Cardiac fibroblast (primary cell): Measurements from ENCODE around the gene ADGRF1.

Source experiments
- DNase-seq, 2 donors: peaks; one replicate each; pipeline versions ENCODE4 v3.0.0 to v3.0.0-alpha.2; 2010; ENCODE audit warnings: low read depth in 2 of 2
- H3K4me3 ChIP-seq, 2 donors: replicated peaks in 1 of 2; 1 replicate in 1 of 2; 2 replicates in 1 of 2; pipeline ENCODE4 v1.5.1; 2011; ENCODE audit warnings: low read depth in 2 of 2, low read length in 2 of 2, mild to moderate bottlenecking in 2 of 2, moderate library complexity in 1 of 2
- TF ChIP-seq, protein P1 (sequence below): IDR thresholded peaks from one replicate; pipeline ENCODE4 v1.5.1; 2011; ENCODE audit warnings: low read depth, mild to moderate bottlenecking, low read length, inconsistent platforms

ADGRF1 gene

GRCh38 chr6:47034421-47034820 lies 7.7 kb downstream of the ADGRF1 start:
- TF ChIP-seq, protein P1, sequence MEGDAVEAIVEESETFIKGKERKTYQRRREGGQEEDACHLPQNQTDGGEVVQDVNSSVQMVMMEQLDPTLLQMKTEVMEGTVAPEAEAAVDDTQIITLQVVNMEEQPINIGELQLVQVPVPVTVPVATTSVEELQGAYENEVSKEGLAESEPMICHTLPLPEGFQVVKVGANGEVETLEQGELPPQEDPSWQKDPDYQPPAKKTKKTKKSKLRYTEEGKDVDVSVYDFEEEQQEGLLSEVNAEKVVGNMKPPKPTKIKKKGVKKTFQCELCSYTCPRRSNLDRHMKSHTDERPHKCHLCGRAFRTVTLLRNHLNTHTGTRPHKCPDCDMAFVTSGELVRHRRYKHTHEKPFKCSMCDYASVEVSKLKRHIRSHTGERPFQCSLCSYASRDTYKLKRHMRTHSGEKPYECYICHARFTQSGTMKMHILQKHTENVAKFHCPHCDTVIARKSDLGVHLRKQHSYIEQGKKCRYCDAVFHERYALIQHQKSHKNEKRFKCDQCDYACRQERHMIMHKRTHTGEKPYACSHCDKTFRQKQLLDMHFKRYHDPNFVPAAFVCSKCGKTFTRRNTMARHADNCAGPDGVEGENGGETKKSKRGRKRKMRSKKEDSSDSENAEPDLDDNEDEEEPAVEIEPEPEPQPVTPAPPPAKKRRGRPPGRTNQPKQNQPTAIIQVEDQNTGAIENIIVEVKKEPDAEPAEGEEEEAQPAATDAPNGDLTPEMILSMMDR, result no peak
- DNase-seq, result peak; percentile 10 to 16
- H3K4me3 ChIP-seq, result no peak overlapping the region

DNA sequence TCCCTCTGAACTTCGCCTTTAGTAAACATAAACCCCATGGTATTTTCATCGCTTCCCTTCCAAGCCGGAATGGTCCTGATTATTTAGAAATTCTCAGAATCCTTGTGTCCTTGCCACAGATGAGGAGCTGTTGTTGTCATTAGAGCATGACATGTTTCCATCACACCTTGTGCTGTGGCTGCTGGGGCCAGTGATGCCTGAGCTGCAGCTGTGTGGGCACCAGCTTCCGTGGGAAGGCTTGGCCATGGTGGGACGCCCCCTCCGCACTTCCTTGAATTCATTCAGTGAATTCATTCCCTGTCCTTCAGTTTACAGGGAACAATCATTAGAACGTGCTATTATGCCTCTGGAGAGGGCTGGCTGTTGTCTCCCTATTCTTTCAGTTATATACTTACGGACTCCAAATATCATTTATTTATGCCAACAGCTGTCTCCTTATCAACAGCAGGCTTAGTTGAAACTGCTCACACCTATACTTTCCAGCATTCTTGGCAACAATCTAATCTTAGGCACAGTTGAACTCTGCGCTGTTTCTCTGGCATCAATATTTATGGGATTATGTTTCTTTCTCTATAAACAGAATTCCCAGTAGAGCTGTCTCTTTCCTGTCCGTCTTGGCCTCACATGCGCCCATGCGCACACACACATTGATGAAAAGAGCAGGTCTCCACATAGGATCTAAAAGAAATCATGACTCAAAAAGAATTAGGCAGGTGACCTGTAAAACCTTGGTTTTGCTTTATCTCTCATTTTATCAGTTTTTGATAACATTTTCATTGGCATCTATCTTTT lies 9.0 kb downstream of the ADGRF1 start:
- H3K4me3 ChIP-seq, result no peak overlapping the region
- TF ChIP-seq, protein P1, result no peak
- no peak for DNase-seq

DNA sequence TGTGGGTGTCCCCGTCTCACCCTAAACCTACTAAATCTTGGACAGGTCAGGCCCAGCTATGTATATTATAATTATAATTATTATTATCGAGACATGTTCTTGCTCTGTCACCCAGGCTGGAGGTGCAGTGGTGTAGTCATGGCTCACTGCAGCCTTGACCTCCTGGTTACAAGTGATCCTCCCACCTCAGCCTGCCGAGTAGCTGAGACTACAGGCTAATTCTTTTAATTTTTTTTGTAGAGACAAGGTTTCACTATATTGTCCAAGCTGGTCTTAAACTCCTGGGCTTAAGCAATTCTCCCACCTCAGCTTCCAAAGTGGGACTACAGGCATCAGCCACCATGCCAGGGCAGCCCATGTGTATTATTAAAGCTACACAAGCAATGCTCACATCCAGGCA lies 10.5 kb downstream of the ADGRF1 start:
- H3K4me3 ChIP-seq, result no peak overlapping the region
- TF ChIP-seq, protein P1, result no peak
- no peak for DNase-seq

DNA sequence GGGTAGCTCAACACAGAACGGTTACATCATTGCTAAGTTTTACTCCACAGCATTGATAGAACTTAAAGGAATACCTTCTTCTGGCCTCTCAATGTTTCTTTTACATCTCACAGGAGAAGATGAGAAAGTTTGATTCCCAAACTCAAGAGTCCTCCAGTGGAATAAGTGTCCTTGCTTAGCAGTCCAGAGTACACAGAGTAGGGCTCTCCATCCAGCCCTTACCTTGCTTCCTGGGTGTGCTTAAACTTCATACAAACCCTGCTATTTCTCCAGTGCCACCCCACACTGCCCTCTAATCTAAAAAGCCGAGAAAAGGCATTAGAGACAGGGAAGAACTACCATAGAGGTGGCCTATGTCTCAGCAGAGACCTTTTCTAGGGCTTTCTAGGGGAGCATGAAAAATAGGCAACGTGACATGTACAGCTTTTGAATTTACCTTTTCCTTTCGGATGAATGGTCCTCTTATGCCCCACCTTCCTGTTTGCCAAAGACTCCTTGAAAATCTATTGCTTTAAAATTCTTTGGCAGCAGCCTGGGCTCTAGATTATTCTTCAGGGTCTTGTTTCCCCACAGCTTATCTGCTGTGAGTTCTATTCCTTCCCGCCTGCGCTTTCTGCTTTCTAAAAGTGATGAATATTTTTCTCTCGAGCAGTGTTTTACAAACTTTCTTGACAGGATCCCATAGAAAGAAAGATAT lies 12.1 kb downstream of the ADGRF1 start:
- DNase-seq, result no peak
- H3K4me3 ChIP-seq, result no peak overlapping the region
- TF ChIP-seq, protein P1, result no peak

DNA sequence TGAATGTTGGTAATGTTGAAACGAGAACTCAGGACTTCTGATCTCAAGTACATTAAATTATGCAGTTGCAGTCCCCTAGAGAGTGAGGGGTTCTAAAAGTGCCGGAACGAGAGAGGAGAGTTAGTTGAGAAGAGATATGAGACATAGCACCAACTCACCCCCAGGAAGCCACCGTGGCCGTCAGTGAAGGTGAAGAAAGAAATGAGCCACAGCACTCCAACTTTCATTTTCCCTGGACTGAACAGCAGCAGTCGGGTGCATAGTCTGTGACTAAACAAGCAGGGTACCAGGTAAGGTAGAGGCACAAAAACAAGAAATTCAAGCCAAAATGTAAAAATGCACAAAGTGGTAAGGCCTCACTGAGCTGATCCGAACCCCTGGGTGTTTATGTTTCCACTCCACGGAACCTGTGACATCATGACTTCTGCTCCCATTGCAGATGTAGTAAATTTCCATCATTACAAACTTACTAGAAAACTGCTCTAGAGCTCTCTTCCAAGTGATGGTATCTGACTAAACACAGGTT lies 13.2 kb downstream of the ADGRF1 start:
- TF ChIP-seq, protein P1, result no peak
- H3K4me3 ChIP-seq, result no peak overlapping the region
- DNase-seq, result no peak

DNA sequence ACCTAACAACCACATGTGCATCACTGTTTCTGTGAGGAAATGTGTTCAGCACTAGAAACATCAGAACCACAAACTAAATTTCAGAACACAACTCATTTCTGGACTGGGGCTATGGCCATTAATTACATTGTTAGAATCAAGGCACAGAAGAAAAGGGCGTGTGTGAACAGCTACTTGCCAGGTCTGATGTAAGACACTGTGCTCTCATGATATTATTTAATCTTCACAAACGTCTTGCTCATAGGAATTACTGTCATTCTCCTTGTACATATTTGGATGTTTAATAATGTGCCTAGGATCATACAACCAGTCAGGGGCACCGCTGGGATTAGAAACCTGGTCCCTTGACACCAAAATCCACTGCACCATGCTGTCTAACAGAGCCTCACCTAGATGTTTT lies 14.8 kb downstream of the ADGRF1 start:
- no peak overlapping the region for H3K4me3 ChIP-seq
- DNase-seq, result no peak
- TF ChIP-seq, protein P1, result no peak
